Measurements from ENCODE around the gene TRIM72. TPM values are rescaled to one million over a fixed set of nuclear protein-coding genes. Genes with fewer than 3 reads are reported as not detected.

The TRIM72 gene
- total and polyA plus RNA-seq, 2 donors (not counting 3 experiments of a cell fraction or from before 2014, with no cell fraction given) = not detected

GRCh38 chr16:31260136-31260931 lies 46.4 kb downstream of the TRIM72 start:
- TF ChIP-seq GATA2 (IDR thresholded peaks at IDR 0.05; ENCODE audit: insufficient read depth, insufficient read length, low read depth, low read length) = no peak
- TF ChIP-seq, protein P1, sequence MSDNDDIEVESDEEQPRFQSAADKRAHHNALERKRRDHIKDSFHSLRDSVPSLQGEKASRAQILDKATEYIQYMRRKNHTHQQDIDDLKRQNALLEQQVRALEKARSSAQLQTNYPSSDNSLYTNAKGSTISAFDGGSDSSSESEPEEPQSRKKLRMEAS (IDR thresholded peaks at IDR 0.05; ENCODE audit: insufficient read depth, insufficient read length) = no peak
- DNase-seq (ENCODE audit: low read depth, low spot score) (no peak), FAIRE-seq (no peak)
- intact Hi-C loops (cut with micrococcal nuclease) = no loop called here
- H3K79me2 ChIP-seq (ENCODE audit: control insufficient read depth, insufficient read depth, low read length) = no peaks in the 10 kb centered on the region
- dilution Hi-C loops (cut with MboI; ENCODE audit: extremely low pct_ligation_motif_present, low sequenced_read_pairs) = no loop called here
- no peak overlapping the region for H3K4me2 ChIP-seq (ENCODE audit: insufficient read depth, low read length)
- CTCF ChIA-PET = no interaction called here
- no peaks in the 10 kb centered on the region for H3K4me1 ChIP-seq (ENCODE audit: control insufficient read depth, extremely low read depth, insufficient read depth, low read length)
- H3K9ac ChIP-seq (replicated peaks; ENCODE audit: extremely low read depth, insufficient read depth, low read length) = no peak overlapping the region
- no peak overlapping the region for H3K27ac ChIP-seq (ENCODE audit: insufficient read depth, low read depth, low read length)
- H2AFZ ChIP-seq (ENCODE audit: low read depth, low read length) = no peak overlapping the region
- H3K9me3 ChIP-seq (replicated peaks; ENCODE audit: control insufficient read depth, insufficient read depth, low read length) = no peaks in the 10 kb centered on the region
- H3K27me3 ChIP-seq (ENCODE audit: control insufficient read depth in 2 of 2, insufficient read depth in 2 of 2, low read length in 2 of 2) = no peaks in the 10 kb centered on the region
- no peaks in the 10 kb centered on the region for H4K20me1 ChIP-seq (replicated peaks; ENCODE audit: control insufficient read depth, extremely low read depth, insufficient read depth, low read length)
- no peaks in the 10 kb centered on the region for H3K9me1 ChIP-seq (replicated peaks; ENCODE audit: control insufficient read depth, extremely low read depth, insufficient read depth, low read length)
- H3K36me3 ChIP-seq (ENCODE audit: control insufficient read depth in 2 of 2, extremely low read depth in 1 of 2, insufficient read depth in 2 of 2, low read length in 2 of 2) = no peaks in the 10 kb centered on the region
- no TSS peak for BruUV-seq (replicated peaks)
- POLR2A ChIA-PET = no interaction called here
- H3K4me3 ChIP-seq (replicated peaks in 1 of 3; ENCODE audit: insufficient read depth in 1 of 3, low read depth in 1 of 3, low read length in 3 of 3) = no peak overlapping the region

DNA sequence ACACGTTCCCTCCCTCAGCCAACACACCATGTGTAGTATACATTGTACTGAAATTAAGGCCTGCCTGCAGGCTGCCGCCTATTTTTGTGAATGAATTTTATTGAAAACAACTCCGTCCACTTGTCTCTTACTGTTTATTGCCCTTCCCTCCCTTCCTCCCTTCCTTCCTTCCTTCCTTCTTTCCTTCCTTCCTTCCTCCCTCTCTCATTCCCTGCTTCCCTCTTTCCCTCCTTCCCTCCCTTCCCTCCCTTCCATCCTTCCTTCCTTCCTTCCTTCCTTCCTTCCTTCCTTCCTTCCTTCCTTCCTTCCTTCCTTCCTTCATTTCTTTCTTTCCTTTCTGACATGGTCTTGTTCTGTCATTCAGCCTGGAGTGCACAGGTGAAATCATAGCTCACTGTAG lies 48.2 kb downstream of the TRIM72 start:
- H3K4me1 ChIP-seq (ENCODE audit: control insufficient read depth, extremely low read depth, insufficient read depth, low read length) = no peaks in the 10 kb centered on the region
- H3K4me3 ChIP-seq (replicated peaks in 1 of 3; ENCODE audit: insufficient read depth in 1 of 3, low read depth in 1 of 3, low read length in 3 of 3) = no peak overlapping the region
- POLR2A ChIA-PET = no interaction called here
- TF ChIP-seq EZH2 (IDR thresholded peaks at IDR 0.05; ENCODE audit: borderline replicate concordance, low read depth, low read length, severe bottlenecking) (no peak), GATA2 (IDR thresholded peaks at IDR 0.05; ENCODE audit: insufficient read depth, insufficient read length, low read depth, low read length) (no peak), POLR2AphosphoS5 (IDR thresholded peaks at IDR 0.05; ENCODE audit: insufficient read depth, low read depth, low read length) (no peak), CTCF (IDR thresholded peaks at IDR 0.05; ENCODE audit: extremely low read depth in 1 of 2, insufficient read depth in 1 of 2, low read depth in 1 of 2, low read length in 2 of 2) (no peak), MYC (IDR thresholded peaks at IDR 0.05; ENCODE audit: low read depth, low read length) (no peak), POLR2A (IDR thresholded peaks at IDR 0.05; ENCODE audit: low read depth, low read length) (no peak), JUN (IDR thresholded peaks at IDR 0.05; ENCODE audit: borderline replicate concordance, insufficient read depth, insufficient read length, low read depth) (no peak), FOS (IDR thresholded peaks at IDR 0.05; ENCODE audit: borderline replicate concordance, insufficient read depth, low read length) (no peak)
- TF ChIP-seq, protein P1 (IDR thresholded peaks at IDR 0.05; ENCODE audit: insufficient read depth, insufficient read length) = no peak
- H3K9ac ChIP-seq (replicated peaks; ENCODE audit: extremely low read depth, insufficient read depth, low read length) = no peak overlapping the region
- H4K20me1 ChIP-seq (replicated peaks; ENCODE audit: control insufficient read depth, extremely low read depth, insufficient read depth, low read length) = no peaks in the 10 kb centered on the region
- dilution Hi-C loops (cut with MboI; ENCODE audit: extremely low pct_ligation_motif_present, low sequenced_read_pairs) = no loop called here
- FAIRE-seq = no peak
- H3K4me2 ChIP-seq (ENCODE audit: insufficient read depth, low read length) = no peak overlapping the region
- no peaks in the 10 kb centered on the region for H3K9me1 ChIP-seq (replicated peaks; ENCODE audit: control insufficient read depth, extremely low read depth, insufficient read depth, low read length)
- no peak overlapping the region for H3K27ac ChIP-seq (ENCODE audit: insufficient read depth, low read depth, low read length)
- H3K9me3 ChIP-seq (replicated peaks; ENCODE audit: control insufficient read depth, insufficient read depth, low read length) = no peaks in the 10 kb centered on the region
- no peaks in the 10 kb centered on the region for H3K79me2 ChIP-seq (ENCODE audit: control insufficient read depth, insufficient read depth, low read length)
- no peak overlapping the region for H2AFZ ChIP-seq (ENCODE audit: low read depth, low read length)
- BruUV-seq (replicated peaks) = no TSS peak
- intact Hi-C loops (cut with micrococcal nuclease) = no loop called here
- no peaks in the 10 kb centered on the region for H3K27me3 ChIP-seq (ENCODE audit: control insufficient read depth in 2 of 2, insufficient read depth in 2 of 2, low read length in 2 of 2)
- H3K36me3 ChIP-seq (ENCODE audit: control insufficient read depth in 2 of 2, extremely low read depth in 1 of 2, insufficient read depth in 2 of 2, low read length in 2 of 2) = no peaks in the 10 kb centered on the region
- DNase-seq (ENCODE audit: low read depth, low spot score) = no peak
- CTCF ChIA-PET = no interaction called here

Data from endothelial cell of umbilical vein (primary cell).